ENCODE measurements around the gene FBXO3. TPM values are rescaled to one million over a fixed set of nuclear protein-coding genes. Genes with fewer than 3 reads are reported as not detected.

Gene FBXO3, protein sequence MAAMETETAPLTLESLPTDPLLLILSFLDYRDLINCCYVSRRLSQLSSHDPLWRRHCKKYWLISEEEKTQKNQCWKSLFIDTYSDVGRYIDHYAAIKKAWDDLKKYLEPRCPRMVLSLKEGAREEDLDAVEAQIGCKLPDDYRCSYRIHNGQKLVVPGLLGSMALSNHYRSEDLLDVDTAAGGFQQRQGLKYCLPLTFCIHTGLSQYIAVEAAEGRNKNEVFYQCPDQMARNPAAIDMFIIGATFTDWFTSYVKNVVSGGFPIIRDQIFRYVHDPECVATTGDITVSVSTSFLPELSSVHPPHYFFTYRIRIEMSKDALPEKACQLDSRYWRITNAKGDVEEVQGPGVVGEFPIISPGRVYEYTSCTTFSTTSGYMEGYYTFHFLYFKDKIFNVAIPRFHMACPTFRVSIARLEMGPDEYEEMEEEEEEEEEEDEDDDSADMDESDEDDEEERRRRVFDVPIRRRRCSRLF
- 24.4 and 42.4 TPM in 2 replicates for total RNA-seq

DNA sequence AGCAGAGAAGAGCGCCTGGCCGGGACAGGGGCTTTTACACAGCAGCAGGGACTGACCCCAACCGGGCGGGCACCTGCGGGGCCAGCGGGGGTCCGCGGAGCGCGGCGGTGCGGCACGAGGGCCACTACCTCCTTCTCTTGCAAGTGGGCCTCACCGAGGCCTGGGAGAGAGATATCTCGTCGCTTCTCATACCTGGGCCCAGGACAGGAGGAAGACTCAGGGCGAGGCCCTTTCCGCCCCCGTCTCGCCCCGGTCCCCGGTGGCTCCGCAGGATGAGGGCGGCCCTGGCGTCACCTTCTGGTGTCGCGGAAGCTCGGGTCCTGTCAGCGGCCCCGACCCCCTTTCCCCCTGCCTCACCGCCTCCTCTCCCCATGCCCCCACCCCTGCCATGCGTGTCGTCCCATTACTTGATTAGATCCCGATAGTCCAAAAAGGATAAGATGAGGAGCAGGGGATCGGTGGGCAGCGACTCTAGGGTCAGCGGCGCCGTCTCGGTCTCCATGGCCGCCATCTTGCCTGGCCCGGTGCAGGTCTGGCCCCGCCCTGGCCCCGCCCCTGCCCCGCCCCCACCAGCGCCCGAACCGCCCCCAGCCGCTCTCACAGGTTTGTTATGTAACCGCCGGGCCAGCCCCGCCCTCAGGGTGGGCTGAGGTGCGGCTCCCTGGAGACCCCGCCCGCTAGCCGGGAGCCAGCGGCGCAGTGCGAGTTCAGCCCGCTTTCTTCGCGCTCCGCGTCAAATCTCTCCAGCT lies at the start of gene FBXO3:
Gene FBXO3, minus strand, starts transcription at position 534 of the 749 bp plus-strand sequence. Its CDS starts 23 bp downstream, at position 511.

DNA sequence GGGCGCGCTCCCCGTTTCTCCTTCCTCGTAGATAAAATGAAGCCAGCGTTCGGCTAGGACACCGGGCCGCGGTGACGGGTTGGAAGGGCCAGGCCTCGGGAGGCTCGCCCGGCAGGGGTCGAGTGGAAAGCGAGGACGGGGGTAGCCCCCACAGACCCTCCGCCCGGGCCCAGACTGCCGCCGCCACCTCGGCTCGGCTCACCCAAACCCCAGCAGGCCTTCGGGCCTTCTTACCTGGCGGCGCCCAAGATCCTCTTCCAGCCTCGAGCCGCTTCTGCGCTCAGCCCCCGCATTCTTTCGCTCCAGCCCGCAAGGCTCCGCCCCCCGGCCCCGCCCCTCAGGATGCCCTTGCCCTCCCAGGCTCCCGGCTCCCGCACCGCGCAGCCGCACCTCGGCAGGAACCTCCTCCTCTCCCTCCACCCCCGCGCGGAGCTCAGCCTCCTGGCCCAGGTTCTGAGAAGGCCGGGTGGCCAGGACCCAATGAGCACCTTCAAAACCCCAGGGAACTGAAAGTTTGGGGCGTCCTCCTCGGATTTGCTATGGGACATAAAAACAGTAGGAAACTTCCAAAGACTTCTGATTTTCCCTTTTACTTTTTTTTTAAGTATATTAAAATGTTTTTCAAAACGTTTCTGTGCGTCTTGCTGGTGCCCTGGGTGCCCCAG lies 38.0 kb downstream of the FBXO3 start, which contains the start of gene CD59:
Gene CD59, minus strand, starts transcription at position 276 of the 665 bp plus-strand sequence. CDS start 13,978 bp downstream, outside the sequence.

DNA sequence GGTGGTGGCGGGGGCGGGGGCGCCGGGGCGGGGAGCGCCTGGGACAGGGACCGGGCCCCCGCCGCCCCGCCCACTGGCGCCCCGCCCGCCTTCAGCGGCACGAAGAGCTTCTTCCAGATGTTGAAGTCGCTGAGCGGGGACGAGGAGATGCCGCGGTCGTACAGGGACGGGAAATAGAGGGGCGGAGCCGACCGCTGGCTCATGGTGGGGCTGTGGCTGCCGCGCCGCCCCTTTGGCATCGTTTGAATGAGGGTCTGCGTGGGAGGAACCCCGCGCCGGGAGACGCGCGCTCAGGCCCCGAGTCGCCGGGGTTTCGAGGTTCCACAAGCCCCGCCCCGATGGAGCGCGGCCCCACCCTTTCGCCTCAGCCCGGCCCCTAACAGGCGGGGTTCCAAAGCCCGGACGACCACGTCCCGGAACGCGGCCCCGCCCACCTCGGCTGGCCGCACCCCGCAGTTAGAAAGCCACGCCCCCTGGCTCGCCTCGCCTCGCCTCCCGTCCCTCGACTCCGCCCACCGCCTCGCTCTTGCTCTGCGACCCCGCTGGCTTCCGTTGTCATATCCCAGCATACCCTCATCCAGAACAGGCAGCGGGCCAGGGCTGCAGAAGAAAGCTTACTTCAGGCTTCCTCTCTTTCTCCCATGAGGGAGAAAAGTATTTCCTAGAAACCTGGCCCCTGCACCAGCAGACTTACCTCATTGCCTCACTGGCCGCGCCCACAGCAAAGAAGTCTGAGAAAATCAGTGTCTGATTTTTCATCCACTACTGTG lies 73.6 kb downstream of the FBXO3 start, which contains the start of gene C11orf91:
Gene C11orf91, minus strand, starts transcription at position 325 of the 770 bp plus-strand sequence. Its CDS starts 86 bp downstream, at position 239.

Other genes starting within 250 kb of the FBXO3 start
- gene C11orf91, start 73.7 kb downstream of the FBXO3 start, total RNA-seq, result not detected in 2 replicates
- 526 and 1,087 TPM in 2 replicates for gene CD59, start 38.1 kb downstream of the FBXO3 start, total RNA-seq
- 53.1 and 55.9 TPM in 2 replicates for gene LMO2, start 117.6 kb upstream of the FBXO3 start, total RNA-seq